Middle frontal gyrus (tissue), 1 donor: ENCODE measurements around the gene BPIFB1.

Experiments
- DNase-seq: peaks from one replicate; pipeline ENCODE4 v3.0.0-alpha.2; 2015; ENCODE audit warnings: low spot score; ENCODE audit errors: extremely low spot score

The BPIFB1 gene

GRCh38 chr20:33272155-33272873, 10.7 kb upstream of the BPIFB1 start:
- no peak for DNase-seq

- DNase-seq = peak; percentile 32
These were observed 9.7 kb upstream of the BPIFB1 start for GRCh38 chr20:33273117-33273851.

GRCh38 chr20:33275215-33275614, 7.8 kb upstream of the BPIFB1 start:
- DNase-seq = no peak

GRCh38 chr20:33275871-33276270, 7.1 kb upstream of the BPIFB1 start:
- no peak for DNase-seq

GRCh38 chr20:33276303-33277113, 6.5 kb upstream of the BPIFB1 start:
- no peak for DNase-seq

- DNase-seq = no peak
These were observed 5.3 kb upstream of the BPIFB1 start for GRCh38 chr20:33277471-33278441.

GRCh38 chr20:33278700-33279099, 4.3 kb upstream of the BPIFB1 start:
- no peak for DNase-seq

- no peak for DNase-seq
These were observed 3.6 kb upstream of the BPIFB1 start for GRCh38 chr20:33279261-33279910.

GRCh38 chr20:33280000-33280680, 2.9 kb upstream of the BPIFB1 start:
- DNase-seq = no peak

- no peak for DNase-seq
These were observed 2.2 kb upstream of the BPIFB1 start for GRCh38 chr20:33280775-33281174.

- DNase-seq = no peak
These were observed 1.4 kb upstream of the BPIFB1 start for GRCh38 chr20:33281550-33282146.

GRCh38 chr20:33282196-33282934, 649 bp upstream of the BPIFB1 start:
- DNase-seq = no peak

- no peak for DNase-seq
These were observed 1.3 kb downstream of the BPIFB1 start for GRCh38 chr20:33284284-33284683.

GRCh38 chr20:33284937-33285336, 1.9 kb downstream of the BPIFB1 start:
- no peak for DNase-seq

- DNase-seq = no peak
These were observed 3.0 kb downstream of the BPIFB1 start for GRCh38 chr20:33285861-33286495.

- no peak for DNase-seq
These were observed 4.9 kb downstream of the BPIFB1 start for GRCh38 chr20:33287884-33288283.

GRCh38 chr20:33290852-33291251, 7.8 kb downstream of the BPIFB1 start:
- DNase-seq = no peak

GRCh38 chr20:33291416-33291815, 8.4 kb downstream of the BPIFB1 start:
- DNase-seq = no peak
